NCI-H1417 treated with DMSO at 0.1 percent for 48 hours (cell line): ENCODE results near the gene TEAD2.

Experiments used
- DNase-seq: peaks from one replicate; lab custom pipeline; 2025; lab: John Stamatoyannopoulos, UW

The TEAD2 gene

DNA sequence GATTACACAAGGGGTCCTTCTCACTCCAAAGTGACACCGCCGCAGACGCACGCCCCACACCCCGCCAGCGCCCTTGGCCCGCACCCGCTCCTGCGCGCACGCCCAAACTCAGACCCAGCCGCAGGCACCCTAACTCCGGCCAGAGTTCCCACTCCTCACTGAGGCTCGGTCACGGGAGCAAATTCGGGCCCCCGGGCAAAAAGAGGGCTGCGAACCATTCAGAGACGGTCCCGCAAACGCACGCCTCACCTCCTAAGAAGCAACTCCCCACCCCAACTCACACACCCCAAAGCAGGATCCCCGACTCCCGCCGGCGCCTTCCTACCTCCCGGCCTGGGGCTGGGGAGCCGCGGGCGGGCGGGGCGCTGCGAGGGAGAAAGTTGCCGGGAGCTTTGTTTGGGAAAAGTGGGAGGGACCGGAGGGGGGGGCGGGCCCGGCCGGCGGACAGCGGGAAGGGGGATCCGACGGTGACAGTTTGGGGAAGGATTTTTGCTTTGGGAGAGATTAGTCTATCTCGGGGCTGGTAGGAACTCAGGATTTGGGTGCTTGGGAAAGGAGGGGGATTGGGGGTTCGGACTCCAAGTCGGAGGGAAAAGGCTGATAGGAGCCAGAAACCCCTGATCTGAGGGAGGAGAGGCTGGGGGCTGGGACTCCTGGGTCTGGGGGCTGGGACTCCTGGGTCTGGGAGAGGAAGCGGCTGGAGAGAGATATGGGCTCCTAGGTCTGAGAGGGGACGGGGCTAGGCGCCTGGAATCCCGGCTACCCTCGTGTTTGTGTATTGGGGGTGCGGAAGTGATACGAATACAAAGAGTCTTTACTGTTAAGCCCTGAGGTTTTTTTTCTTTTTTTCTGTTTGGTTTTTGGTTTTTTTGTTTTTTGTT is at the start of gene TEAD2:
TSS of gene TEAD2 (minus strand) at position 369 of the 881 bp plus-strand sequence. CDS start 2,341 bp downstream, outside the sequence.
- DNase-seq = no peak

DNA sequence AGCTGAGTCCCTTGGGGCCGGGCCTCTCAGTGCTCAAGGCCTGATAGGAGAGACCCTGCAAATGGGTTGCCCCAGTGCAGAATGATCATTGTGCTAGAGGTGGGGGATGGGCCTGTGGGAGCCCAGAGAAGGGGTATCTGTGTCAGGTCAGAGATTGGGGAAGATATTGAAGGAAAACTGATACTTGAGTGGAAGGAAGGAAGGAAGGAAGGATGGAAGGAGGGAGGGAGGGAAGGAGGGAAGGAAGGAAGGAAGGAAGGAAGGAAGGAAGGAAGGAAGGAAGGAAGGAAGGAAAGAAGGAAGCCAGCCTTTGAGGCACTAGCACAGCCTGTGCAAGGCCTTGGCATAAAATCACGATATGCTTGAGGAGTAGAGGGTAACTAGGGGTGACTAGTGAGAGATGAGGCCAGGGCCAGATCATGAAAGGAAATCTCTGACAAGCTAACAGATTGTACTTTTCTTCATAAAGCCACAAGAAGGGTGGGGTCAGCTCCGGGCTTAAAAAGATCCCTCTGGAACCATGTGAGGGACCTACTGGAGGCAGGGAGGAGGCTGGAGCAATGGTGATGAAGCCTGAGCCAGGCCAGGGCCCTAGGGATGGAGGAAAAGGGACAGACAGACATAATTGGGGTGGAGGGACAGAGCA is 49.6 kb upstream of the TEAD2 start:
- no peak for DNase-seq

DNA sequence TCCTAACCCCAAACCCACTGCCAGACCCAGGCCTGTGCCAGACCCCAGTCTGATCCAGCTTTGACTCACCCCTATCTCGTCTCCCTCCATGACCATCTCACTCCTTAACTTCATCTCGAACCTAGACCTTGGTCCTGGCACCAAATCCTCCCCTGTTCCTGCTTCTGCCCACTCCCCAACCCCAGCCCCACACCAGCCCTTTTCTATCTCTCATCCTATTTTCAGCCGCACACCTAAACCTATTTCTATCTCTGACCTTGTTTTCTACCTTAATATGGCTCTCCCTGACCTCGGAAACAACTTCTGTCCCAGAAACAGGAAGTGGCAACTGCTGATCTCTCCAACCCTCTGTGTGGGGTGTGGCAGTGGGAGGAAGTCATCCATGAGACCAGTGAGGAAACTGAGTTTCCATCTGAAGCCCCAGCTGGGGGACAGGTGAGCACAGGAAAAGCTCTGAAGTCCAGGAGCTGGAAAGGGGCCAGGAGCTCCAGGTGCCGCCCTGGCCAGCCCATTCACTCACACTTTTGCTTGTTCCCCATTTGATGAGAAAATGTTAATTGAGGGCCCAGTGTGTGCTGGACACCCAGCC is 47.3 kb upstream of the TEAD2 start:
- DNase-seq = no peak

DNA sequence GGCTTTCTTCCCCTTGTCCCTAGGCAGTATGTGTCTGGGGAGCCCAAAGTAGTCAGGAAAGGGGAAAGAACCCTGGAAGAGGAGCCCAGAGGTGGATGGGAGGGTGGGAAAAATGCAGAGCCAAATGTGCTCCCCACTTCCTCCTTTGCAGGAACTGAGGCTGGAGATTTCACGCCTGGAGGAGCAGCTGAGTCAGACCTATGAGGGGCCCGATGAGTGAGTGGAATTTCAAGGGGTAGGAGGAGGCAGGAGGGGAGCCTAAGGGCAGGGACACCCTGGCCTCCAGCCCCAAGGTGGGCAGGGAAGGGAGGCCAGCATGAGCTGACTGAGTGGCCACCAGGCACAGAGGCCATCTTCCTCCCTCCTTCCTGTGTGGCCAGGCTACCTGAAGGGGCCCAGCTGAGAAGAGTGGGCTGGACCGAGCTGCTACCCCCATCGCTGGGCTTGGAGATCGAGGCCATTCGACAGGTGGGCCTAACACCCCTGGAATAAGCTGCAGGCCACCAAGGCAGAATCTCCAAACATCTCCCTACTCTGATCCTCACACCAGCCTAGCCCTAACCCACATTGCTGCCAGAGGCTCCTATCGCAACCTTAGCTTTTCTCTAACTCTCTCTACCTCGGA is 46.7 kb upstream of the TEAD2 start:
- DNase-seq = no peak

DNA sequence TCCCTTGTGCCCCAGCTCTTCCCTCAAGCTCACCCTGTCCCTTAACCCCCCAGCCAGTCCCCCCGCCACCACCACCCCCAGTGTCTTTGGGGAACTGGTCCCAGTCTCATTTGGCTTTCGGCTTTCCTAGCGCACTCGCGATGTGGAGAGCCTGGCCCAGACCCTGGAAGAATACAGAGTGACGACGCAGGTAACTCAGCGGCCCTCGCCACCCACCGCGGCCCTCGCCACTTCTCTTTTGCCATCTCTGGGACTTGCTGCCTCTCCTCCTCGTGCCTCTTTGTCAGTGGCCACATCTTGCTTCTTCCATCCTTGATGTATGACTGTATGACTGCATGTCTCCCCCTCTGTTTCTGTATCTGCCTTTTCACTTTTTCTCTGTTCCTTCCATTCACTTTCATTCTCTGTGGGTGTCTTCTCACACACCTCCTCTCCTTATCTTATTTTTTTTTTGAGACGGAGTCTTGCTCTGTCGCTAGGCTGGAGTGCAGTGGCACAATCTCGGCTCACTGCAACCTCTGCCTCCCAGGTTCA is 45.3 kb upstream of the TEAD2 start:
- DNase-seq = no peak

DNA sequence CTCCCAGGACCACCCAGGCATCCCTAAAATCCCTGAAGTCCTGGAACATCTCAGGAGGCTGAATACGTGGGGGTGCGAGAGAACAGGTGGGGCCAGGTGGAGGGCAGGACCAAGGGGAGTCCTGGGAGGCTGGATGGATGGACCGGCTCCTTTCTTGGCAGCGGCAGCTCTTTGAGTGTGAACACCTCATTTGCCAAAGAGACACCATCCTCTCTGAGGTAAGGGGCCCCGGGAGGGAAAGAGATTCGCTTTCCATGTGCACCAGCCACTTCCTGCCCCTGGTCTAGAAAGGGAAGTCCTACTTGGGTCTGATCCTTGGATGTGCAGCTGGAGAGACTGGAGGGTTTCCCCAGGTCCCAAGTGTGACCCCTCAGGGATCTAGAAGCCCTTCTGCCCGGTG is 44.9 kb upstream of the TEAD2 start:
- no peak for DNase-seq

DNA sequence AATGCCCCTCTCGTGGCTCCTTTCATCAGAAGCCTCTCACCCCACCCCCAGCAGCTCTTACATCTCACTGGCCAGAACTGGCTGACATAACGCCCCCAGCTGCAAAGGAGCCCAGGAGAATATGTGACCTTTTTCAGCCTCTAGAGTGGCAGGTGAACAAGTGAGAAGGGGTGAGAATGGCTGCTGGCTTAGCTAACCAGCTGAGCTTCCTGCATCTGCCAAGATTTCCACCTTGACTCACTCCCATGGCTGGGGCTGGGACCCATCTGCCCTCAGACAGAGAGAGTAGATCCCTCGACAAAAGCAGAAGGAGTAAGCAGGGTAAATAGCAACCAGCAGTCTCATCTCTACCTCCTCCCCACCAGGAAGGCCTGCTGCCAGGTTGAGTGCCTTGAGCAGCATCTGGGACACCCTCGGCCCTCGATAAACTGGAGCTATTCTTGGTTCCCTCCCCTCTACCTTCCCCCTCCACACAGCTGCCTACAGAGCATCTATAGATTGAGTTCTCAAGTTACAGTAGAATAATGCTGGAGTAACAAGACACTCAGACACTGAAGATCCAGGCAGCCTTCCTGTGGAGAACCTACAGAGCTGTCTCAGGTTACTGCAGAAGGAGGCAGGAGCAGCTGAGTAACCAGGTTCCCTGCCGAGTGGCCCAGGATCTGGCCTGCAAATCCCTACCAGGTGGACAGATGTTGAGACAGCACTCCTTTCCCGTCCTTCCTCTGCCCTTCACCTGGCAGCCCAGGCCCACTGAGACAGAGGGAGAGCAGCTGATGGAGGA is 41.4 kb upstream of the TEAD2 start:
- no peak for DNase-seq

DNA sequence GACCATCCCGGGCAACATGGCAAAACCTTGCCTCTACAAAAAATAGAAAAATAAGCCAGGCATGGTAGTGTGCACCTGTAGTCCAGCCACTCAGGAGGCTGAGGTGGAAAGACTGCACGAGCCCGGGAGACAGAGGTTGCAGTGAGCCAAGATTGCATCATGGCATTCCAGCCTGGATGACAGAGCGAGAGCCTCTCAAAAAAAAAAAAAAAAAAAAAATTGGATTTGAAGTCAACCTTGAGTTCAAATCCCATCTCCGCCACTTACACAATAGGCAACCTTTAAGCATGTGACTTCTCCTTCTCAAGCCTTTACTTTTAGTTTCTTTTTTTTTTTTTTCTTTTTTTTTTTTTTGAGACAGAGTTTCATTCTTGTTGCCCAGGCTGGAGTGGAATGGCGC is 37.8 kb upstream of the TEAD2 start:
- no peak for DNase-seq

DNA sequence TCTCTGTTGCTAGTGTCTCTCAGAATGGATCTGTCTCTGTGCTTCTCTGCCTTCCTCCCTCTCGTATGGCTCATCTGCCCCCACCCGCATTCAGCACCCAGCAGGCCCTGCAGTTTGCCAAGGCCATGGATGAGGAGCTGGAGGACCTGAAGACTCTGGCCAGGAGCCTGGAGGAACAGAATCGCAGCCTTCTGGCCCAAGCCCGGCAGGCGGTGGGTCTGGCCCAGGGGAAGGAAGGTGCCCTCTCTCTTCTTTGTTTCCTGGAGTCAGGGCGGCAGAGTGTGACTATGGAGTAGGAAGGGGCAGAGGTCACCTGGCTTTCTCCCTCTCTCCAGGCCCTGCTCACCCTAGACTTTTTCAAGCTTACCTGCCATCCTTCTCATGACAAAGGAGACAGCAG is 36.7 kb upstream of the TEAD2 start:
- no peak for DNase-seq

DNA sequence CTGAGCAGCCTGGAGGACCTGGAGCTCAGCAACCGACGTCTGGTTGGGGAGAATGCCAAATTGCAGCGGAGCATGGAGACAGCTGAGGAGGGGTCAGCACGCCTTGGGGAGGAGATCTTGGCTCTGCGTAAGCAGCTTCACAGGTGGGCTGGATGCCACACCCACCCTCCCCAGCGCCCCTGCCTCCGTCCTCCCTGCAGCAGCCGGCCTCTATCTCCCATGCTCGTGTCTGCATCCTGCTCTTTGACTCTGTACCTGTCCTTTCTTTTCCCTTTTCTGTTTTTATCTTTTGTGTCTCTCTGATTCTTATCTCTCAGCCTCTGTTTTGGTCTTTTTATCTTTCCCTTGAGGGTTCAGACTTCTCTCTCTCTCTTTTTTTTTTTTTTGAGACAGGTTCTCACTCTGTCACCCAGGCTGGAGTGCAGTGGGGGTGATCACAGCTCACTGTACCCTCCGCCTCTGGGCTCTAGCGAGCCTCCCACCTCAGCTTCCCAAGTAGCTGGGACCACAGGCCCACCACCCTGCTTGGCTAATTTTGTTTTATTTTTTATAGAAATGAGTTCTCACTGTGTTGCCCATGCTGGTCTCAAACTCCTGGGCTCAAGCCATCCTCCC is 35.9 kb upstream of the TEAD2 start:
- DNase-seq = no peak

DNA sequence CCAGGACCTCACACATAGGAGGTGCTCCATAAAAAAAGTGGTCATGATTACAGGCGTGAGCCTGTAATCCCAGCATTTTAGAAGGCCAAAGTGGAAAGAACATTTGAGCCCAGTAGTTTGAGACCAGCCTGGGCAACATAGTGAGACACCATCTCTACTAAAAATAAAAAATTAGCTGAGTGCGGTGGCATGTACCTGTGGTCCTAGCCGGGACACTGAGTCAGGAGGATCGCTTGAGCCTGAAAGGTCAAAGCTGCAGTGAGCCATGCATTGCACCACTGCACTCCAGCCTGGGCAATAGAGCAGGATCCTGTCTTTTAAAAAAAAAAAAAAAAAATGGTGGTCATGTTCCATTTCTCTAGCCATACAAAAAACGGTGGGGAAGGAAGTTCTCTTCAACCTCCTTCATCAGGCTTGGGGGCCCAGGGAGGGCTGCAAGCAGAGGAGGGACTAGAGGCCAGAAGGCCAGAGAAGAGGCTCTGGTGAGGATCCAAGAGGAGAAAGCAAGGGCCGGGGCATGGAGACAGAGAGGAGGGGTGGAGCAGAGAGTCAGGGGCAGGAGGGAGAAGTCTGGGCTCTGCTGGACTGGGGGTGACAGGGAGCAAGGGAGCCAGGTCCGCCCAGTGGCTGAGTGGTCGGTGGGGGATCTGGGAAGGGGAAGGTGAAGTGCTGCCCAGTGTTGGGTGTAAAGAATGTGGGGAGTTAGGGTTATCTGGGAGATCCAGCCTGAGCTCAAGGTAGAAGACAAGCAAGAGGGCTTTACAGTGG is 34.7 kb upstream of the TEAD2 start:
- no peak for DNase-seq

DNA sequence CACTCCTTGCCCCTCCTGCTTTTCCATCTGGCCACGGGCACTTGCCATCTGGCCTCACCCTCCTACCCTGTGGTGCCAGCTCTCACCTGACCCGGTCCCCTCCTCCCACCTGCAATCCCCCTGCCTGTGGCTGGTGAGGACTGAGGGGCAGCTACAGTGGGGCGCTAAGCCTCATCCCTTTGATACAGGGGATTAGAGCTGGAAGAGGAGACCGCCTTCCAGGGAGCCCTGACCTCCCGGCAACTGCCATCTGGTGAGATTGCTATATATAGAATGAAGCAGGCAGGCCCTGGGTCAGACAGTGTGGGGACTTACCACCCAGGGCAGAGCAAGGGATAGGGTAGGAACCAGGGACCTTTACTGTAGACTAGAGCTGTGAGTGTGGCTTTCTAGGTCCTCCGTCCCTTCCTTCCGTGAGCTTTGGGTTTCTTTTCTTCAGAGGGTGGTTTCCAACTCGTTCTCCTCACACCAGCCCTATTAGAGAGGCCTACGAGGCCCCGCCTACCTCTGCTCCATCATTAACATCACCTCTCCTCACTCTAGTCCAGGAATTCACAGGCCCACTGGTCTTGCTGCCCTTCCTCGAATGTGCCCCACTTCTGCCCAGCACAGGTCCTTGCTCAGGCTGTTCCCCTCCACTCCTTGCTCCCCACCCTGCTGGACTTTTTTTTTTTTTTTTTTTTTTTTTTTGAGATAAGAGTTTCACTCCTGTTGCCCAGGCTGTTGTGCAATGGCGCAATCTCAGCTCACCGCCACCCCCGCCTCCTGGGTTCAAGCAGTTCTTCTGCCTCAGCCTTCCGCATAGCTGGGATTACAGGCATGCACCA is 33.6 kb upstream of the TEAD2 start:
- no peak for DNase-seq

DNA sequence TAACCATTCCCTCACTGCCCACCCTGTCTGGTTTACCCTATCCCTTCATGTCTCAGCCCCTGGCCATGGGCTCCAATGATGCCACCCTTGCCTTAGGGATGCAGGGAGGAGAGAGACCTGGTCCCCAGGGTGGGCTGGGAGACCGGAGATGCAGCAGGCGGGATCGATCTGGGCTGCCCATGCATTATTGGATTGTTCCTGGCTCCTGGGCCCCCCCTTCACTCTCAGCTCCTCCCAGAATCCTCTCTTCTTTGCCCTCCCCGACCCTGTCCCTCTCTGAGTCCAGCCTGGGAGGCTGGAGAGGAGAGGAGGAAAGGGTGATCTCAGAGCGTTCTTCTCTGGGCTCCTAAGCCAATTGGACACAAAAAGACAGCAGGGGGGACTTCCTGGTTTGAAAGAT is 31.7 kb upstream of the TEAD2 start:
- no peak for DNase-seq

DNA sequence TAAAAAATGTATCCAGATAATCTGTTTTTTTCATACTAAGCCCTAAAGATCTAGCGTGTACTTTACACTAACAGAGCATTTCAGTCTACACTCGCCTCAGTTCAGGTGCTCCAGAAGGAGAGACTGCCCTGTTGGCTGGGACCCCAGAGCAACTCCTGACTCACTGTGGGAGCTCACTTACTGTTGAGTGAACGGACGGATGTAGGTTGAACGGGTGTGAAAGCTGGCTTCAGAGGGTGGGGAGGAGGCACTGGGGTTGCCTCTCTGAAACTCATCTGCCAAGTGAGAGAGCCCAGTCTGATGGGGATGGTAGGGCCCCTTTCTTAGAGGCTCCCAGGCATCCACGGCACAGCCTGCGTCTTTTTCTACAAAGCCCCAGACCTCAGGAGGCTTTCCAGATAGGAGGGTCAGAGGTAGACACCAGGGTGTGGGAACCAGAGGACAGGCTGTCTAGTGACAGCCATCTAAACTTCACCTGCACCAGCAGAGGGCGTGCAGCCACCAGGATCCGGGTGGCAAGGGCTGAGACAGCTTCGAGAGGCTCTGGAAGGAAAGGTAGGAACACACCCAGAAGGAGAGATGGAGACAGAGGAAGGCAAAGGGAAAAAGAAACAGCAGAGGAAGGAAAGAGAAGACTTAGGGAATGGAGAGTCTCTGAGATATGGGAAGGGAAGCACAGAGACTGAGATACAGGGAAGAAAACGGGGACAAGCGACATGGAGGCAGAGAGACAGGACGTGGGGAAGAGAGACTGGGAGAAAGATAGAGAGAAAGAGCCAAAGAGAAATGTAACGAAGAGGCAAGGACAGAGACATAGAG is 29.6 kb upstream of the TEAD2 start:
- no peak for DNase-seq

DNA sequence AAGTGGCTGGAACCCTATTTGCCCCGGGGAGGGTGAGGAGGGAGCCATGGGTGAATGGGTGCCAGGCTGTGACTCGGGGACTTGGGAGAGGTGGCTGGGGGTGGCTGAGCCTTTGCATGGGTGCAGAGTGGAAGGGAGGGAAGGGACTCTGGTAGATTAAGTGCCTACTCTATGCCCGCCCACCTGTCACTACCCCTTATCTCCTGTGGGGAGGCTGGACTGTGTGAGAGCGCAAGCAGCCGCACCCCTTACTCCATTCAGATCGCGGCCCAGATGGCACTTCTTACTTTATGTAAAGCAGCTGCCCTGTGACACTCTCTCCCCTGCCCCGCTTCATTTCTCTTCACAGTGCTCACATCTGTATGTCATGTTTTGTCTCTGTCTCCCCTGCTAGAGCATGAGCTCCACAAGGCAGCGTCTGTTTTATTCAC is 28.7 kb upstream of the TEAD2 start:
- no peak for DNase-seq

DNA sequence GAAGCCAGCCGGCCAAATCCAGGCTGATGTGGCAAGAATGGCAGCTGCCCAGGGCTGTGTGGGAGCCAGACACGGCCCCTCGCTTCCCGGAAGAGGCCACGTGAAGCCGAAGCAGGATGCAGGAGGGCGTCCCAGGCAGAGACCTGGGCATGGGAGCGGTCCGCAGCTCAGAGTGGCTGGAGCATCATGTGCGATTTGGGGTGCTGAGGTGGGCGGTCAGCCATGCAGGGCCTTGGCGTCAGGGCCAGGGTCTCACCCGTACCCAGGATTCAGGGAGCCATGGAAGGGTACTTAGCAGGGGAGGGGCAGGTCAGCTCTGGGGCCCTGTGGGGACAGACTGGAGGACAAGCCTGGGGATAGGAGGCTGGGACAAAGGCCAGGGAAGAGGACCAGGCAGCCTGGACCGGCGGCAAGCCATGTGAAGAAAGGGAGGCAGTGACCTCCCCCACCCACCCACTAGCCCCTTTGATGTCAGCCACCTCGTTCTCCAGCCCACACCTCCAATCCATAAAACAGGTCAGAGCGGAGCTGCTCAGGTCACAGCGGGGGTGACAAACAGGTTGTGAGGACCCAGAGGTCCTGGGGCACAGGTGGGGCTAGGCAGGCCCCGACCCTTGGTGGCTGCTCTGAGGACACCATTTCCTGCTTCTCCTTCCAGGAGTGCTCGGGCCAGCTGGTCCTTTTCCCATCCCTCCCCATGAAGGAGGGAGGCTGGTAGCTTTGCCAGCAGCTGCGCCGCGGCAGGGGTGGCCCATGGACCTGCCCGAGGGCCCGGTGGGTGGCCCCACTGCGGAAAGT is 28.1 kb upstream of the TEAD2 start:
- DNase-seq = no peak

DNA sequence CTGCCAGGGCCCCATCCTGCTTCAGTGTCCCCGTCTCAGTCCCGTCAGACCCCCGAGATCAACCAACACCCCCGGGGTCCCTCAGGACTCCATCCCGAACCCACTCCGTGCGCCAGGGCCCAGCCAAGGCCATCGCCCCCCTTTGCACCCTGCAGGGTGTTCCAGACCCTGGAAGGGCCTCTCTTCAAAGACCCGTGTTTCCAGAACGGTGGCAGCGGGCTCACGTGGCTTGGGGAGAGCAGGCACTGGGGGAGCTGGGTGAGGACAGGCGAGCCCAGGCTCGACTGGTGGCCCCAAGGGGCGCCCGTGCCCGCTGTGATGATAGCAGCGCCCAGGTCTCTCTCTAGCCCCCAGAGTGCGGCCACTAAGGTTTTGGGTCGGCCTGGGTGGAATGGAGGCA is 27.2 kb upstream of the TEAD2 start:
- DNase-seq = no peak

DNA sequence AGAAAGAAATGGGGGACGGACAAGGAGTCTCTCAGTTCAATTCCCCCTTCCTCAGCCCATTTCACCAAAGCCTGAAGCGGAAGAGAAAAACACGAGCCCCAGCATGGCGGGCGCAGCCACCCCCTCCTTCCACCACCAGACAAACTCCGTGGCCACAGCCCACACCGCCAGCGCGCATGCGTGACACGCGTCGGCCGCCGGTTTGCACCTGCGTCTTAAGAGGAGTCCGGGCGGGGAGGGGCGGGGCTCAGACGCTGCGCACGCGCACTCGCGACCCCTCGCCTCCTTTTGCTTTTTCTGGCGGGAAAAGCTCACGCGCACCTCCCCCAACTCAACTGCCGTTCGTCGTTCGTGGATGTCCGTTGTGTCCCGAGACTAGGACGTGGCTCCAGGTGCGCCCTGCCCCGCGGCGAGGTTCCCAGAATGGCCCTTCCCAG is 25.7 kb upstream of the TEAD2 start, which contains the start of gene KASH5:
TSS of gene KASH5 (plus strand) at position 314 of the 437 bp plus-strand sequence. CDS start 2,635 bp downstream, outside the sequence.
- DNase-seq = no peak
